GM19193 (cell line): ENCODE data around the gene IL3RA.

Source experiments
- POLR2A ChIP-seq: IDR thresholded peaks from 4 replicates; pipeline ENCODE4 v1.6.1; 2011; ENCODE audit not compliant: insufficient read depth, insufficient read length; ENCODE audit errors: extremely low read depth

Gene IL3RA

GRCh38 chrX:1390621-1391369 lies 54.2 kb downstream of the IL3RA start:
- TF ChIP-seq POLR2A = no peak

- no peak for TF ChIP-seq POLR2A
Observed at GRCh38 chrX:1391370-1391706, 54.8 kb downstream of the IL3RA start.

GRCh38 chrX:1391707-1392375 lies 55.3 kb downstream of the IL3RA start, which contains the start of gene SLC25A6:
Gene SLC25A6, minus strand, starts transcription at chrX:1392113. Its CDS starts 104 bp downstream, at chrX:1392009.
- TF ChIP-seq POLR2A = peak; percentile 93

GRCh38 chrX:1392376-1393068 lies 55.9 kb downstream of the IL3RA start:
- TF ChIP-seq POLR2A = peak; percentile 85

GRCh38 chrX:1393871-1394615 lies 57.5 kb downstream of the IL3RA start:
- TF ChIP-seq POLR2A = no peak

GRCh38 chrX:1394731-1395501 lies 58.3 kb downstream of the IL3RA start:
- no peak for TF ChIP-seq POLR2A

- TF ChIP-seq POLR2A = no peak
Observed at GRCh38 chrX:1395646-1396216, 59.1 kb downstream of the IL3RA start.

- no peak for TF ChIP-seq POLR2A
Observed at GRCh38 chrX:1397001-1397400, 60.4 kb downstream of the IL3RA start.

- TF ChIP-seq POLR2A = no peak
Observed at GRCh38 chrX:1397441-1398270, 61.1 kb downstream of the IL3RA start.

- TF ChIP-seq POLR2A = no peak
Observed at GRCh38 chrX:1398431-1399340, 62.1 kb downstream of the IL3RA start.

- TF ChIP-seq POLR2A = peak; percentile 25
Observed at GRCh38 chrX:1400049-1400448, 63.5 kb downstream of the IL3RA start.

- no peak for TF ChIP-seq POLR2A
Observed at GRCh38 chrX:1400742-1401471, 64.3 kb downstream of the IL3RA start.
